Neural progenitor cell (in vitro differentiated cells): ENCODE results near the gene EFHC2.

ENCODE experiments used
- CTCF ChIP-seq: fragments of 200-600 bp; sonication (generic); IDR thresholded peaks from 2 replicates; pipeline ENCODE4 v1.5.1; 2017; ENCODE audit warnings: antibody characterized with exemption, mild to moderate bottlenecking
- EZH2phosphoT487 ChIP-seq: fragments of 200-600 bp; sonication (generic); IDR thresholded peaks from 2 replicates; pipeline ENCODE4 v1.6.1; 2017; ENCODE audit warnings: antibody characterized with exemption

DNA sequence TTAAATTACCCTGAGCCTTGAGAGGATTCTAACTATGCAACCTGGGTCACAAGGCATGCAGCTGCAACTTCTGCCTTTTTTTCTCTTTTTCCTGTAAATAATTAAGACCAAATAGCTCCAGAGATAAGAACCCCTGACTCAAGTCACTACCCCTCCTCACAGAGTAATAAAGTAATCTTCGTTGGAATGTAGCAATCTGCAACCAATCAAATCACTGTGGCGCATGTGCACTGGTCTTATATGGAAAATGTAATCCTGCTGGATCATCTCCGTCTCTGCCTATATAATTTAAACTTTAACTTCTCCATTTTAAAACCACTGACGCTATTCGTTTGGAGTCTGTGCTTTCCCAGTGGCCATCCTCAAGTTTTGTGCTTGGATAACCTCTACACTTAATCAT is 6.1 kb upstream of the EFHC2 start:
- TF ChIP-seq EZH2phosphoT487 (no peak), CTCF (no peak)
